IPS-NIHi7 (cell line): Measurements from ENCODE around the gene GPRIN3.
A peak's percentile ranks its signal among the peaks of the same experiment; 100 is the strongest.
"Not testable (repeated sequence)": the region's sequence is repeated elsewhere in the genome, so short reads cannot be mapped to it uniquely, and the experiment has no call there.

Source experiments
- DNase-seq: peaks from one replicate; pipeline ENCODE4 v3.0.0; 2012; ENCODE audit warnings: mixed read lengths; ENCODE audit errors: extremely low spot score

Gene GPRIN3

GRCh38 chr4:89257376-89257775 lies 50.2 kb downstream of the GPRIN3 start:
- no peak for DNase-seq

DNA sequence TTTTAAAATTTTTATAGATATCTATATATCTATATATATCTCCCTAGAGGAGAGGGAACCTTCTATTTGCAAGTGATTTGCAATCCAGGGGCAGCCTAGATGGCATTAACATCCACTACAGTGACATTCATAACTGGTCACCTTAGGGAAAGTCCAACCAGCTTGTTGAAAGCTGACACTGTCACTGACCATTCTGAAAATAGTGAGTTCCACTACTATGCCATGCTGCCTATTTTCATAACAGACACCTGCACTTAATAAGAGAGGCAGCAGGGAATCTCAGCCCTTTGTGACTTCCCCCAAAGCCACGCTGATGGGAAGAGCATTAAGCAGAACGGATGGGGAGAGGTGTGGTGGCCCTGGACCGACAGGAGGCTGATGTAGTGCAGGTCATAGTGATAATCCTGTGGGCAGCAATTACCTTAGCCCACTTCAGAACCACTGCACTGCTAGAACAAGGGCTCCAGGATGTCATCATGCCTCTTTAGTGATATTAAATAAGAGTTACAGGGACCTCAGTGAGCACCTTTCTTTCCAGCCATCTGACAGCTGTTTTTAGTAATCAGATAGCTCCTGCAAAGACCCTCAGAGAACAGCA lies 51.3 kb downstream of the GPRIN3 start:
- no peak for DNase-seq

GRCh38 chr4:89254847-89255246 lies 52.8 kb downstream of the GPRIN3 start:
- peak; percentile 78 for DNase-seq

- DNase-seq, result not testable (repeated sequence)
Measured at GRCh38 chr4:89254347-89254746, 53.3 kb downstream of the GPRIN3 start.

- DNase-seq, result no peak
Measured at GRCh38 chr4:89253935-89254334, 53.7 kb downstream of the GPRIN3 start.

GRCh38 chr4:89253311-89253710 lies 54.3 kb downstream of the GPRIN3 start:
- no peak for DNase-seq

GRCh38 chr4:89251396-89251795 lies 56.2 kb downstream of the GPRIN3 start:
- no peak for DNase-seq

- no peak for DNase-seq
Measured at GRCh38 chr4:89249716-89250361, 57.8 kb downstream of the GPRIN3 start.

DNA sequence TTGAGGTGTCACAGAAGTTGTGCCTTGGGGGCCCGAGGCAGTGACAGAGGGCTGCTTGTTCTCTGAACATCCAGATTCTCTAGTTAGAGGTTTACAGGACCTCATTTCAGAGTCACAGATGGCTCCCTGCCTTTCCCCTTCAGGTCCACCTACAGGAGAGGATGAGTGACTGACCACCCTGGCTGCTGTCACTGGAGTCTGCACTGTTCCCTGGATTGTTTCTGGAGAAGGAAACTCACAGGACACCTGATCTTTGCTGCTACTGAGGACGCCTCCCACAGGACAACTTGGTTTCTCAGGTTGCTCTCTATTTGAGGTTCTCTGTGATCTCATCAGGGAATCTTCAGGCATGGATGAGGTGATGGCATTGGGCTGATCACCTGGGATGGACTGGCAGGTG lies 58.3 kb downstream of the GPRIN3 start:
- no peak for DNase-seq

- DNase-seq, result no peak
Measured at GRCh38 chr4:89248879-89249281, 58.7 kb downstream of the GPRIN3 start.

- DNase-seq, result no peak
Measured at GRCh38 chr4:89247951-89248350, 59.6 kb downstream of the GPRIN3 start.

- no peak for DNase-seq
Measured at GRCh38 chr4:89245459-89245858, 62.1 kb downstream of the GPRIN3 start.

GRCh38 chr4:89243733-89244252 lies 63.8 kb downstream of the GPRIN3 start:
- no peak for DNase-seq

DNA sequence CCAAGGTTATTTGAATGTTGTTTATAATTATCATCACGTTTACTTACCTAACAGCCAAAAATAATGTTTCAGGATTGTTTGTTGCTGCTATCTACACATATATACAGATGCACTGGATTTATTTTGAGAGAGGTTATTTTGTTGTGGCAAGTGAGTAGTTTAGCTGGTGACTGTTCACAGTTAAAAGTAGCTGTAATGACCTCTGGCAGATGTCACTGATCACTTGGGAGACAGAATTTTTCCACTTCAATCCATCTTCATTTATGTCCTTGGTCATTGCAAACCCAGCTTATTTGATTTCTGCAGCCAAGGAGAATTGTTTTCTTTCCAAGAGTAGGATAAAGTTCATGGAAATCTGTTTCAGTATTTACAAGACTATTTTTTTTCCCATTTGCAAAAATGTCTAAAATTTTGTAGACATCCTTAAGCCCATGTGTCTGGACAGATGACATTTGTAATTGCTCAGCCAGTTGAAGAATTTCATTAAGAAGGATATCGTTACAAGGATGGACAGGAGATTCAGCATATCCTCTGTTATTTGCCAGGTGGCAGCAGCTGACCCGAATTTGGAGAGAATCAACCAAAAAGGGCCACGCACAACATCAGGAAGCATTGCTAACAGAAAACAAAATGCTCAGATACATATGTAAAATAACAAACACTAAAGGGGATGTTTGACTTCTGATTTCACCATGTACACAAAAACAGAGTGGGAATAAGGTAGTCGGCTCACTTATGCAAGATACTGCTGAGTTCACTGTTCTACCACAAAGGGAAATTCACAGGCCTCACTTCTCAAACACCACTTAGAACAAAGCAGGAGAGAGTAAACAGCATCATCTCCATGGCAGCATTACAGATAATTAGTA lies 64.5 kb downstream of the GPRIN3 start:
- DNase-seq, result no peak

- DNase-seq, result no peak
Measured at GRCh38 chr4:89242216-89242615, 65.4 kb downstream of the GPRIN3 start.

- no peak for DNase-seq
Measured at GRCh38 chr4:89230271-89230670, 77.3 kb downstream of the GPRIN3 start.

DNA sequence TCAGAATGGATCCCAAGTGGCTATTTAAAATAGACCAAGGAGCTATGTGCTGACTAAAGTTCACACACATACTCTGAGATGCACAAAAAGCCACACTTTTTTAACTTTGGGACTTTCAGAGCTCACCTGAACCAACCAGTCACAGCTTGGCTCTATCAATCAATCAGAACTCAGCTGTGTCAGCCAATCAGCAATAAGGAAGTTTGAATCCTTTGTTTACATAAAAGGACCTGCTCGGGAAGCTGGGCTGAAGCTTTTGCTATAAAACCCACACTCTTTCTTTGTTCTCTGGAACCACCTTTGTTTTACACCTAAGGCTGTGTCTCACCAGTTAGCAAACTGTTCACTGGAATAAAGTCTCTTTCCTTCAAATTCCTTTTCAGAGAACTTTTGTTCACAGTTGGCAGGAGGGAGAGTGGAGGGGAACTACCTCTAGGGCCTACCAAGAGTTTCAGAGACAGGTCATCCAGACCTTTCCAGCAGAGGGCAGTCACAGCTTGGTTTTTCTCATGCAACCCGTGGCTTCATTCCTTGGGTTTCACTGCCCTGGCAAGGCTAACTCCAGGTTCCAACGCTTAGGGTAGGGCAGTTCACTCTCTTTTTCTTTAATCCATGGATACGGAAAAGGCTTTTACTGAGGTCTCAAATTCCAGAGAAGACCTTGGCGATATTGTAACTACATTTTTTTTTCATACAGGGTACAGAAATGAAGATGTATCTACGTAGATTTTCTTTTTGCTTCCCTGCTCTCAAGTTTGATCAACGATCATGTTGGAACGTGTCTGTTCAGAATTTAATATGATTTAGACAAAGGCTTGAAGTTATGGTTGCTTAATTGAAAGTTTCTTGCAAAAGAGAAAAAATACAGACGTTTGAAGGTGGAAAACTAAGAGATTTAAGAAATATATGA lies 80.7 kb downstream of the GPRIN3 start:
- DNase-seq, result peak; percentile 87

- no peak for DNase-seq
Measured at GRCh38 chr4:89222170-89222569, 85.4 kb downstream of the GPRIN3 start.

GRCh38 chr4:89221167-89221867 lies 86.3 kb downstream of the GPRIN3 start:
- DNase-seq, result no peak

DNA sequence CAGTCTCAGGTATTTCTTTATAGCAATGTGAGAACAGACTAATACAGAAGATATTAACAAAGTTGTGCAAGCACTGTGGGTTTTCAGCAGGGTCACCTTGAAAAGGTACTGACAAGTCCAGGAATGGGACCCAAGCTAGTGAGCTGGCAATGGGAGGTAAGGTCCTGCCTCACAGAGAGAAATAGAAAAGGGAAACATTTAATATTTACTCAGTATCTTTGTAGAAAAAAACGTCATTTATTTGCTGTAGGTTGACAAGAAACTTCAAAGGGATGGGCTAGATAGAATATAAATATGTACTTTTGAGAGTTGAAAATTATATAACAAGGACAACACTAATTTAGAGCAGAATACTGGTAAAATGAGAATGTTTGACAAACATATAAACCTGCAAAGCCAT lies 89.0 kb downstream of the GPRIN3 start:
- no peak for DNase-seq

DNA sequence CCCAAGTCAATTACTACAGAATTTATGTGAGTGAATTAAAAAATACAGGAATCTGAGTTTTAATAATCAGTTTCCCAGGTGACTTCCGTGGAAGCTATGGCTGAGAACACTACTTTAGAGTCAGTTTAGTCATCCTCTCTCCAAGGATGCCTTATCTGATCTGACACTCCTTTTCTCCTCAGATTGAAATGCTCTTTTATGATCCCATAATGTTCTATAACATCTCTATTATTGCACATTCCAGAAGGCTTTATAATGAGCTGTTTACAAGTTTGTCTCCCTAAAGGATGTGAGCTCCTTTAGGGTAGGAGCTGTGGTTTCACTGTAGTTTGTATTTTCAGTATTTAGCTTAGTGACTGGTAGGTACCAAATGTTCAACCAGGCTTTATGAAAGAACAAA lies 90.0 kb downstream of the GPRIN3 start:
- DNase-seq, result no peak
